Adipocyte (in vitro differentiated cells): ENCODE measurements around the gene TBC1D13.
A peak's percentile ranks its signal among the peaks of the same experiment; 100 is the strongest.
"Not testable (repeated sequence)": the region's sequence is repeated elsewhere in the genome, so short reads cannot be mapped to it uniquely, and the experiment has no call there.

ENCODE experiments used
- DNase-seq: peaks from one replicate; pipeline ENCODE4 v3.0.0-alpha.2; 2015; ENCODE audit warnings: low read depth
- H3K27me3 ChIP-seq: replicated peaks from 2 replicates; pipeline ENCODE4 v1.7.0; 2013; ENCODE audit warnings: mild to moderate bottlenecking, low read length, moderate library complexity; ENCODE audit not compliant: control insufficient read depth, insufficient read depth
- H3K36me3 ChIP-seq: 2 replicates; pipeline ENCODE4 v1.7.0; 2013; ENCODE audit warnings: low read length, mild to moderate bottlenecking, moderate library complexity; ENCODE audit not compliant: control insufficient read depth, insufficient read depth, severe bottlenecking
- H3K4me1 ChIP-seq: 2 replicates; pipeline ENCODE4 v1.7.0; 2013; ENCODE audit warnings: mild to moderate bottlenecking, low read length, moderate library complexity; ENCODE audit not compliant: control insufficient read depth, insufficient read depth
- H3K4me3 ChIP-seq: 2 replicates; pipeline ENCODE4 v1.7.0; 2013; ENCODE audit warnings: mild to moderate bottlenecking, low read length, moderate library complexity
- H3K9ac ChIP-seq: 2 replicates; pipeline ENCODE4 v1.7.0; 2013; ENCODE audit warnings: mild to moderate bottlenecking, low read length, moderate library complexity
- H3K9me3 ChIP-seq: 2 replicates; pipeline ENCODE4 v1.7.0; 2013; ENCODE audit warnings: mild to moderate bottlenecking, low read length, moderate library complexity; ENCODE audit not compliant: control insufficient read depth

The TBC1D13 gene

DNA sequence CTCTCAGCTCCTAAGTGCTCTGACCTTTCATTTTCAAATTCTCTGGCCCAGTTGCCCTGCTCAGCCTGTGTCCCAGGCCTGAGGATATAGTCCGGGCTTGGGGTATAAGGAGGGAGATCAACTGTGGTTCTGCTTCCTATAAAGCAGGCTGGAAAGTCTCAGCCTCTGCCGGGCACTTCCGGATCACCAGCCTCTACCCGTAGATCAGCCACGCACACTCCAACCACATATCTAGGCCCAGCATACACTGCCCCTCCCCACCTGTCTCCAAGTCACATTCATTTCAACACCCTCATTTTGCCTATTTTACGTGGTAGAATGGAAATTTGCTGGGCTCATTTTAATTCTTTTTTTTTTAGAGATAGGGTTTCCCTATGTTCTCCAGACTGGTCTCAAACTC is 18.4 kb upstream of the TBC1D13 start:
- no peak for DNase-seq
- Histone ChIP-seq H3K9me3 (no peaks in the 10 kb centered on the region), H3K4me1 (peaks cover 12% of the 10 kb centered on the region), H3K4me3 (no peak overlapping the region), H3K9ac (no peak overlapping the region), H3K36me3 (peaks cover 7% of the 10 kb centered on the region), H3K27me3 (no peaks in the 10 kb centered on the region)

GRCh38 chr9:128770286-128771030 is 16.6 kb upstream of the TBC1D13 start:
- DNase-seq: peak; percentile 11
- Histone ChIP-seq H3K27me3 (no peaks in the 10 kb centered on the region), H3K4me3 (peak overlapping the region; percentile 99), H3K36me3 (peaks cover 5% of the 10 kb centered on the region), H3K9ac (peak overlapping the region; percentile 95), H3K4me1 (peaks cover 10% of the 10 kb centered on the region), H3K9me3 (no peaks in the 10 kb centered on the region)

- H3K4me3 ChIP-seq: peak overlapping the region; percentile 99
- H3K36me3 ChIP-seq: peaks cover 5% of the 10 kb centered on the region
- H3K27me3 ChIP-seq: no peaks in the 10 kb centered on the region
- H3K9ac ChIP-seq: peak overlapping the region; percentile 95
- peaks cover 10% of the 10 kb centered on the region for H3K4me1 ChIP-seq
- H3K9me3 ChIP-seq: peaks cover 4% of the 10 kb centered on the region
- DNase-seq: peak; percentile 57
These were observed 15.8 kb upstream of the TBC1D13 start for GRCh38 chr9:128771094-128771721.

GRCh38 chr9:128771745-128772519 is 15.1 kb upstream of the TBC1D13 start, which contains the start of gene ZER1:
Gene ZER1, minus strand, starts transcription at chr9:128771927. Its CDS starts 16,362 bp downstream, at chr9:128755565.
- peaks cover 4% of the 10 kb centered on the region for H3K9me3 ChIP-seq
- H3K9ac ChIP-seq: peak within 1 kb of the TSS; percentile 95
- peak within 1 kb of the TSS; percentile 99 for H3K4me3 ChIP-seq
- DNase-seq: peak; percentile 97
- H3K36me3 ChIP-seq: peaks cover 5% of the 10 kb centered on the region
- no peaks in the 10 kb centered on the region for H3K27me3 ChIP-seq
- H3K4me1 ChIP-seq: peaks cover 10% of the 10 kb centered on the region

- peaks cover 10% of the 10 kb centered on the region for H3K4me1 ChIP-seq
- peaks cover 4% of the 10 kb centered on the region for H3K9me3 ChIP-seq
- H3K36me3 ChIP-seq: no peaks in the 10 kb centered on the region
- no peak overlapping the region for H3K4me3 ChIP-seq
- no peak for DNase-seq
- H3K9ac ChIP-seq: no peak overlapping the region
- H3K27me3 ChIP-seq: no peaks in the 10 kb centered on the region
These were observed 14.0 kb upstream of the TBC1D13 start for GRCh38 chr9:128773049-128773448.

DNA sequence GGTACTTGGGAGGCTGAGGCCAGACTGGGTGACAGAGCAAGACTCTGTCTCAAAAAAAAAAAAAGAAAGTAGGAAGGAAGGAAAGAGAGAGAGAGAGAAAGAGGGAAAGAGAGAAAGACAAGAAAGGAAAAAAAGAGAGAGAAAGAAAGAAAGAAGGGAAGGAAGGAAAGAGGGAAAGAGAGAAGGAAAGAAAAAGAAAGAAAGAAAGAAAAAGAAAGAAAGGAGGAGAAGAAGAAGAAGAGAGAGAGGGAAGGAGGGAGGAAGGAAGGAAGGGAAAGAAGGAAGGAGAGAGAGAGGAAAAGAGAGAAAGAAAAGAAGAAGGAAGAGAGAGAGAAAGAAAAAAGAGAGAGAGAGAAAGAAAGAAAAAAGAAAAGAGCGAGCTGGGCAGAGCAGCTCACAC is 12.2 kb upstream of the TBC1D13 start:
- DNase-seq: no peak
- peaks cover 4% of the 10 kb centered on the region for H3K9me3 ChIP-seq
- no peak overlapping the region for H3K4me3 ChIP-seq
- H3K27me3 ChIP-seq: no peaks in the 10 kb centered on the region
- H3K36me3 ChIP-seq: no peaks in the 10 kb centered on the region
- H3K4me1 ChIP-seq: peaks cover 10% of the 10 kb centered on the region
- no peak overlapping the region for H3K9ac ChIP-seq

GRCh38 chr9:128780093-128780492 is 7.0 kb upstream of the TBC1D13 start:
- H3K4me1 ChIP-seq, H3K9me3 ChIP-seq, H3K9ac ChIP-seq, DNase-seq, H3K4me3 ChIP-seq, H3K36me3 ChIP-seq, H3K27me3 ChIP-seq: not testable (repeated sequence)

DNA sequence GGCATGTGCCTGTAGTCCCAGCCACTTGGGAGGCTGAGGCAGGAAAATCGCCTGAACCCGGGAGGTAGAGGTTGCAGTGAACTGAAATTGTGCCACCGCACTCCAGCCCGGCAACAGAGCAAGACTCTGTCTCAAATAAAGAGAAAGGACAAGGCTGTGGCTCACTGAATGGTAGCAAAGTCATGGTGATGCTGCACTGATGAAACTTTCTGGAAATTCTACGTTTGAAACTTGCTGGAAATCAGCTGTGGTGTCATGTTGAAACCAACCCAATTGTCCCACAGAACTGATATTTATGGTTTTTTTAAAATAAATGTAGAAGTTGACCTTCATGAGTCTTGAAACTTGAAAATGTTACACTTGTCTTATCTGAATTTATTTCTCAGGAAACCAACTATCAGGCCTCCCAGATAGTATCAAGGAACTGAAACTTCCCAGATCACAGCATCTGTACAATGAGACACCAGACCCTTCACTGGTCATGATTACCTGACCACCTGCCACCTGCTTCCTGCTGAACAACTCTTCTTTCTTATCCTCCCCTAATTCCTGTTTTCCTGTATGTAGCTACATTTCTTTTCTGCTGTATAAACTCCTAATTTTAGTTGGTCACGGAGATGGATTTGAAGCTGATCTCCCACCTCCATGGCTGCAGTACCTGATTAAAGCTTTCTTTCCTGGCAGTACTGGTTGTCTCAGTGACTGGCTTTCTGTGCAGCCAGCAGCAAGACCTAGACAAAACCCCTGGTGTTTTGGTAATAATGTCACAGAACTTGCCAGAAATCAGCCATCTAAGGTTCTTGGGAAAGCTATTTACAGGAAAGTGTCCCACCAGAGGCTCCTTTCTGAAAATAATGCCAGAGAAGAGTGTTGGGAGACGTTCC is 5.6 kb upstream of the TBC1D13 start:
- Histone ChIP-seq H3K9me3 (no peaks in the 10 kb centered on the region), H3K4me1 (no peaks in the 10 kb centered on the region), H3K27me3 (no peaks in the 10 kb centered on the region), H3K9ac (no peak overlapping the region), H3K36me3 (no peaks in the 10 kb centered on the region), H3K4me3 (no peak overlapping the region)
- no peak for DNase-seq

GRCh38 chr9:128782669-128783068 is 4.4 kb upstream of the TBC1D13 start:
- Histone ChIP-seq H3K4me3 (no peak overlapping the region), H3K27me3 (no peaks in the 10 kb centered on the region), H3K4me1 (peaks cover 3% of the 10 kb centered on the region), H3K36me3 (no peaks in the 10 kb centered on the region), H3K9ac (no peak overlapping the region), H3K9me3 (no peaks in the 10 kb centered on the region)
- DNase-seq: no peak

- Histone ChIP-seq H3K9ac (no peak overlapping the region), H3K27me3 (no peaks in the 10 kb centered on the region), H3K4me3 (no peak overlapping the region), H3K4me1 (peaks cover 12% of the 10 kb centered on the region), H3K9me3 (no peaks in the 10 kb centered on the region), H3K36me3 (peaks cover 6% of the 10 kb centered on the region)
- no peak for DNase-seq
These were observed 1.6 kb upstream of the TBC1D13 start for GRCh38 chr9:128785427-128785826.
